ENCODE data around the gene CIB2.
A peak's percentile ranks its signal among the peaks of the same experiment; 100 is the strongest.
"Not testable (repeated sequence)": the region's sequence is repeated elsewhere in the genome, so short reads cannot be mapped to it uniquely, and the experiment has no call there.

The CIB2 gene

DNA sequence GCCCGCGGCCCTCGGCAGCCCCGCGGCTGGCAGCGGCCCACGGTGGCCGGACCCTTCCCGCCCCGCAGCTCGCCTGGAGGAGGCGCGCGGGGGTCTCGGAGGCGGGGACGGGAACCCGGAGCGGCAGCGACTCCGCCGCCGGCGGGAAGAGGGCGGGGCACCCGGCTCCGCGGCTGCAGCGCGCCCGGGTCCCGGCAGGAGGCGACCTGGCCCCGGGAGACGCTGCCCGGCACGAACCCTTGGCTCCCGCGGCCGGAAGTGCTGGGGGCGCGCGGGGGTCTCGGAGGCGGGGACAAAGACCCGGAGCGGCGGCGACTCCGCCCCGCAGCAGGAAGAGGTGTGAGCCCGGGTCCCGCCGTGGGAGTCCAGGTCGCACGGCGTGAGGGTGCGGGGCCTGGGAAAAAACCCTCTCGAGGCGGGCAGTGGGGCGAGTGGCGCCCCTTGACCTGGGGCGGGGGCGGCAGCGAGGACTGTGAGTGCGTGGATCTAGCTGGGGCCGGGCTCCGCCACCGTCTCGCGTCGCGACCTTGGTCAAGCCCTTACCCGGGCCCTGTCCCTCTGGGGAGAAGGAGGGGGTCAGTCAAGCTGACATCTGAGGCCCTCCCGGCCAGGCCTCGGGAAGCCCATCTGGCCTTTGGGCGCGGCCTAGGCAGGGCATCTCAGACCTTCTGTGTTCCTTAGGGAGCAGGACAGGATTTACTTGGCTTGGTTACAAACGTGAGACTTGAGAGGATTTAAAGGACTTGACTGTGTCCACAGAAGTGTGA, at the start of gene CIB2:
CIB2 (minus strand) TSS at position 151 of the 767 bp plus-strand sequence. CDS start 230 bp downstream, outside the sequence.
- DNase-seq (ENCODE audit: low spot score), result peak; percentile 70

DNA sequence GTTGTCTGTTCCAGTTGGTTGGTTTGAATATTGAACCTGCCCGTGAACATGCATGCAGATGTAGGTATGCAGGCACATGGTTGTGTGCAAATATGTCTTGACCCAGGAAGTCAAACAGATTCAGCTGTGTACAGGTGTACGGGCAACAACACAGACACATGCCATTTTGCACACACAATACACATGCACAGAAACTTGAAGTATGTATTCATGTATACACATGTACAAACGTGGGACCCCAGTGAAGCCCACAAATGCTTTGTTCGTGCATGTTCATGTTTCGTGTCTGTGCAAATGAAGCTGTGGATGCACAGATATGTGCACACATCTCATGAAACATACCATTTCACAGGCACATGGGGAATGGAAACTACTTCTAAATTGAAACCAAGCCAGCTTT, 48.7 kb upstream of the CIB2 start:
- no peak for DNase-seq (ENCODE audit: low spot score)

GRCh38 chr15:78179286-78179840, 48.1 kb upstream of the CIB2 start:
- no peak for DNase-seq (ENCODE audit: low spot score)

DNA sequence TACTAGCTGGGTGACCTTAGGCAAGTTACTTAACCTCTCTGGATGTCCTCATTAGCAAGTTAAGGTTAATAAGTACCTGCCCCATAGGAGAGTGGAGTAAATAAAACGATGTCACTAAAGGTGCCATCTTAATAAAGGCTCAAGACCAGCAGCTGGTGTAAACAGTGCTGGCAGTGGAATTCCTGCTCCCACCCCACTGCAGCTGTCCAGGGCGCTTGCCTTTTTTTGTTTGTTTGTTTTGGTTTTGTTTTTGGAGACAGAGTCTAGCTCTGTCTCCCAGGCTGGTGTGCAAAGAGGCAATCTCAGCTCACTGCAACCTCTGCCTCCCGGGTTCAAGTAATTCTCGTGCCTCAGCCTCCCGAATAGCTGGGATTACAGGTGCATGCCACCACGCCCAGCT, 46.8 kb upstream of the CIB2 start:
- DNase-seq (ENCODE audit: low spot score), result no peak

DNA sequence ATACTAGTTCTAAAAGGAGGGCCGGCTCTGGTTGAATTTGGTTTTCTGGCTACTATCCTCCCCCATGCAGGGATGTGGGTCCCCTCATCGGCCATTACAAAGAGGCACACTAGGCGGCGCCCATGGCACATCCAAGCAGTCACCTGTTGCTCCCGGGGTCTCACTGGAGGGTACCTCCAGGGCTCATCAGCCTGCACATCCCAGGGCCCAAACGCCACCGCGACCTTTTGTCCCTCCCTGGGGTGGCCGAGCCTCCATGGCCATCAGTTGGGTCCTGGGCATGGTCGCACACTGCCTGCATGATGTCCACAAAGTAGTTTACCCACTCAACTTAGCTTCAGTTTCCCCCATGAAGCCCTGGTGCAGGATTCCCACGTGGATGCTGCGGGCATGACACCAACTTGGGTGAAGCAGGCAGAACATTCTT, 46.2 kb upstream of the CIB2 start:
- DNase-seq (ENCODE audit: low spot score), result peak; percentile 23

GRCh38 chr15:78175330-78175729, 44.1 kb upstream of the CIB2 start:
- no peak for DNase-seq (ENCODE audit: low spot score)

DNA sequence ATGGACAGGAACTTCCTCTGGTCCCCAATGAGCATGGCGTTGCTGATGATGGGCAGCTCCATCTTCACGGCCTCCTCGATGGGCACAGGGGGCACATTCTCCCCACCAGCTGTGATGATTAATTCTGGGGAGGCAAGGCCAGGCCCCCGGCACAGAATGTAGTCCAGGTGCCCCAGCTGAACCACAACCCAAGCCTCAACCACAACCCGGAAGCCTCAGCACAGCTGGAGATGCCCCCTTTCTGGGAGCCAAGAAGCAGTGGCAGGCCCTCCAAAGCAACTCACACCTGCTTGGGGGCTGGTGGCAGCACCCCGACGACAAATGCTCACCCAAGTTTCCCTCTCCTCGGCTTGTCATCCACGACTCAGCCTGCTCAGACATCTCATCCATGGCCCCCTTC, 43.2 kb upstream of the CIB2 start:
- no peak for DNase-seq (ENCODE audit: low spot score)

GRCh38 chr15:78171864-78172472, 40.7 kb upstream of the CIB2 start:
- no peak for DNase-seq (ENCODE audit: low spot score)

GRCh38 chr15:78170848-78171773, 39.9 kb upstream of the CIB2 start:
- DNase-seq (ENCODE audit: low spot score), result no peak

DNA sequence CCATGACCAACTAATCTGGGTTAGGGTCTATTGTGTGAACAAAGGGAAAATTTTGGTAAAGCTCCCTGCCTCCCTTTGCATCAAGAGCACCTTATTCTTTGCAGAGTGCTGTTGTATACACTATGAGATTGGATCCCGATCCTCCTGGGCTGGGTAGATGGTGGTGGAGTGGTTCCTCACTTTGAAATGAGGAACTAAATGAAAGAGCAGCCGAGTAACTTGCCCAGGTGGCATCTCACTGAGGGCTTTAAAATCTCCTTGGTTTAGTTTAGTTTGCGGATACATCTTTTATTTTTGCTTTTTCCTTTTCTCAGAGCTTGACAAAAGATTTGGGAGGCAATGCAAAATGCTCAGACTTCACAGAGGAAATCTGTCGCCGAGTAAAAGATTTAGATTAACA, 37.4 kb upstream of the CIB2 start:
- DNase-seq (ENCODE audit: low spot score), result no peak

DNA sequence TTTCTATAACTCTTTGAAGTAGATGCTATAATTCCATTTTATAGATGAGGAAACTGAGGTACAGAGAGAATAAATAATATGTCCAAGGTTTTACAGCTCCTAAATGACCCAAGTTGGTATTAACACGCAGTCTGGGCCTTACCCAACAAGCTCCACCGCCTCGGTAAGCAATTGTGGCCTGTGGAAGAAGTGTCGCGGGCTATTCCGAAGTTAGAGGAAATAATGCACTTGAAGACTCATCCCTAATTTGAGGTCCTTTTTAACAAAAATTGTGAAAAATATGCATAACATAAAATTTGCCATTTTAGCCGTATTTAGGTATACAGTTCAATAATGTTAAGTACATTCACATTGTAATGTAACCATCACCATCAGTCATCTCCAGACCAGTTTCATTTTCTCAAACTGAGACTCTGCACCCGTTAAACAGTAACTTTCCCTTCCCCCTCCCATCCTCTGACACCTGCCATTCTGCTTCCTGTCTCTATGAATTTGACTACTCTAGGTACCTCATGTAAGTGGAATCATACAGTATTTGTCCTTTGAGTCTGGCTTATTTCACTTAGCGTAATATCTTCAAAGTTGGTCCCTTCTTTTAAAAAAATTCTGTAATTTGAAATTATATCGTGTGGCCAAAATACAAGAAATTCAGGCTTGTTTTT, 36.1 kb upstream of the CIB2 start:
- DNase-seq (ENCODE audit: low spot score), result peak; percentile 40

- DNase-seq (ENCODE audit: low spot score), result no peak
Observed at GRCh38 chr15:78164010-78164409, 32.8 kb upstream of the CIB2 start.

GRCh38 chr15:78162038-78162437, 30.8 kb upstream of the CIB2 start:
- DNase-seq (ENCODE audit: low spot score), result no peak

DNA sequence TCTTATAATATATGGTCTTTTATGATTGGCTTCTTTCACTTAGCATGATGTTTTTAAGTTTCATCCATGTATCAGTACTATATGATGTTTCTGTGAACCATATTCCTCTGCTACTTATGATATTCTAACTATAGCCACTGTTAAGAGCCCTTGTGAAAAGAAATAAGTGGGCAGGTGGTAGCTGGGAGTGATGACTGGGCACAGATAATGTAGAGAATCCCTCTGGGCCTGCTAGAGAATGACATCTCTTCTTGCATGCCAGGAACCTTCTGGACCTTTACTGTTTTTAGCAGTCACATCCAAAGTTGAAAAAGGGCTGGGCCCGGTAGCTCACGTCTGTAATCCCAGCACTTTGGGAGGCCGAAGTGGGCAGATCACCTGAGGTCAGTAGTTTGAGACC, 28.1 kb upstream of the CIB2 start:
- DNase-seq (ENCODE audit: low spot score), result no peak

DNA sequence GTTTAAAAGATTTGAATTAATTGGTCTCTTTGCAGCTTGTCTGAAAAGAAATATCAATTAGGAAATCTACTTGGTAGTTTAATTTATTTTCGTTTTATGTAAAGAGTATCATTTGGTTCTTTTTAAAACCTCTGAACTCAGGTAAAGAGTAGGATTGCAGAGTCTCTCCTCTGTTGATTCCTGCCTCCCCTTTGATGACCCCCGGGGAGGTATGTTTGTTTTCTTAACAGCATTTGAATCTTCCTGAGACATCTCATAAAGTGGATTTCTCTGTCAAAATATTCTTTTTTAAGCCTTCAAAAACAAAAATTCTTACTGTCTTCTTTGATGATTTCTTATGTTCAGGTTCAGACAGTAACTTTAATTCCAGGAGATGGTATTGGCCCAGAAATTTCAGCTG, 26.0 kb upstream of the CIB2 start:
- DNase-seq (ENCODE audit: low spot score), result no peak

- DNase-seq (ENCODE audit: low spot score), result no peak
Observed at GRCh38 chr15:78156653-78157052, 25.4 kb upstream of the CIB2 start.

DNA sequence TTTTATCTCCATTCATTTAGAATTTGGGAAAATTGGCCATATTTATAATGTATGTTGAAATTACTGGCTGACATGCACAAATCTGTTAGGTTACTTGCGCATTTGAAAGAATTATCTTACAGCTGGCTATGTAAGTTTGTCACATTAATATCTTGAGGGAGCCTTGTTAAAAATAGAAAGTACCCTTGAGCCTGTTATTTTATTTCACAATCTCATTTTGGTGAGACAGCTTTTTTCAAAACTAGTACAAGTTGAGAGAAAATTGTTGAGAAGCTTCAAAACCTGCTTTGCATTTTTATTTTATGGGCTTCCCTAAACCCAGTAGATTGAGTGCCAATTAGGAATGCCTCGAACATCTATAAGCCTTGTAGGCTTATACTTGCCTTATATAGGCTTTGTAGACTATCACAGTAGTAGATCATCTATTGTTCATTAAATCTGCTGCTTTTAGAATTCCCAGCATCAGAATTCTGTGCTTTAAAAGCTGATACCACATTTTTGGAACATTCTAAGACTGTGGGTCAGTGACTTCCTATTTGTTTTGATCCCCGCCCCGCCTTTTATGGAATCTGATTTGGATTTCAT, 24.2 kb upstream of the CIB2 start:
- DNase-seq (ENCODE audit: low spot score), result no peak

DNA sequence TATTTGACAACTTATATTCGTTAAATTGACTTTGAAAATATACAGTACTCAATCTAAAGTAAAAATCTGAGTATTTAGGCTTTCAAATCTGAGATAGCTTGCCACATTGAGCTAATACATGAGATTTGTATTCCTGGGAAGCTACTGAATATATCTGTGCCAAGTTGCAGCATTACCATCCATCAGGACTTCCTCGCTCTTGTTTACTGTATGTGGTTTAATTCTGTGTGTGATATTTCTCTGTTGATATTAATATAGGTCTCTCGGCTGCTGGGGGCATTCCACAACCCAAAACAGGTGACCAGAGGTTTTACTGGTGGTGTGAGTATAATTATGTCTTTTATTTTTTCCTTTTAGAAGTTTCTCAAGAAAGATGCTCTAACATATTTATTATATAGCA, 23.7 kb upstream of the CIB2 start:
- DNase-seq (ENCODE audit: low spot score), result no peak

DNA sequence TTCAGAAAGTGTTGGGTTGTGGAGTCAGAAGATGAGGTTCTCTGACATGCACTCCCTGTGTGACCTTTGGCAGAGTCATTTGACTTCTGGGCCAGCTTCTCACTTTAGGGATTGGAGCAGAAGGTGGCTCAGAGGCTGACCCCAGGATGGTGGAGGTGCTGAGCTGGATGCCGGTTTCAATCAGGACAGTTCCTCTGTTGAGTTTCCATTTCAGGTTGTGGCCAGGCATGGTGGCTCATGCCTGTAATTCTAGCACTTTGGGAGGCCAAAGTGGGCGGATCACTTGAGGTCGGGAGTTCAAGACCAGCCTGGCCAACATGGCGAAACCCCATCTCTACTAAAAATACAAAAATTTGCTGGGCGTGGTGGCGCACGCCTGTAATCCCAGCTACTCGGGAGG, 19.8 kb upstream of the CIB2 start:
- DNase-seq (ENCODE audit: low spot score), result not testable (repeated sequence)

DNA sequence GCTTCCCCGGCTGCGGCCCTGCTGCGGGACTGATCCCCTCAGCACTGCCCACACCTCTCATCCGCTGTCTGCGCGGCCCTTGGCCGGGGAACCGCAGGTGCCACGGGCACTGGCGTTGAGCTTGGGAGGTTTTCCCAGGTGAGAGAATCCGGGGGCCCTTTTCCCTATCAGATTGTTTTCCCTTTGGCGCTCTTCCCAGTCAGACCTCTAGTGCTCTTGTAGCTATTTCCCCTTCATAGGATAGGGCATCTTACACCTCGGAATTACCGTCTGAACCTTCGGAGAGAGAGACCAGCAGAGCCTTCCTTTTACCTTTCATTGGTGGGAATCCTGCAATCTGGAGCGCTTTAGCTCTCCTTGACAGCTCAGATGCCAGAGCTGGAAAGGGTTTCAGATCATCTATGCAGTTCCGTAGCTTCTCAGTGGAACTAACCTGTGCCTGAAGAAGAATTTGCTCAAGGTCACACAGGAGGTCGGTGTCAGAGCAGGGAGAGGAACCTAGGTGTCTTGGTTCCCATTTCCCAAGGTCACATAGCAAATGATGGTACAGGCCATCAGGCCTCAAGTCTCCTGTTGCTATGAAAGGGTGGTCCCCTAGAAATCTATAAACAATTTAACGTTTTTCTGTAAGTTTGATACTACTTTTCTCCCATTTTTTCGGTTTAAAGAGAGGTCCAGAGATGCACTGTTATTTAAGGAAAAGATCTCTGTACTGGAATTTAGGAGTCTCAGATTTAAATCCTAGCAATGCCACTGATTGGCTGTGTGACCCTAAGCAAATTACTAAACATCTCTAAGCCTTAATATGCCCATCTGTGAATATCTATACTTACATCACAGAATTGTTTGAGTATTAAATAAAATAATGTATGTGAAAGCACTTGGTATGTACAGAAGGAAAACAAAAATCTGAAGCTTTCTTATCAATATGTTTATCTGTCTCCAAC, 18.8 kb upstream of the CIB2 start:
- DNase-seq (ENCODE audit: low spot score), result no peak
